Upper lobe of left lung (tissue), 4 donors: ENCODE results near the gene MED20.

Source experiments
- CTCF ChIP-seq, 6 experiments: fragments of 450-650 bp in 4 of 6; fragments of 200-600 bp in 2 of 6; sonication (generic) in 2 of 6; IDR thresholded peaks; one replicate each; pipeline ENCODE4 v1.5.1; 2016 to 2019; ENCODE audit warnings: antibody characterized with exemption in 6 of 6
- POLR2A ChIP-seq, 4 donors: fragments of 450-650 bp; IDR thresholded peaks; one replicate each; pipeline ENCODE4 v1.5.1; 2016 to 2017; ENCODE audit warnings: antibody characterized with exemption in 4 of 4, mild to moderate bottlenecking in 2 of 4

DNA sequence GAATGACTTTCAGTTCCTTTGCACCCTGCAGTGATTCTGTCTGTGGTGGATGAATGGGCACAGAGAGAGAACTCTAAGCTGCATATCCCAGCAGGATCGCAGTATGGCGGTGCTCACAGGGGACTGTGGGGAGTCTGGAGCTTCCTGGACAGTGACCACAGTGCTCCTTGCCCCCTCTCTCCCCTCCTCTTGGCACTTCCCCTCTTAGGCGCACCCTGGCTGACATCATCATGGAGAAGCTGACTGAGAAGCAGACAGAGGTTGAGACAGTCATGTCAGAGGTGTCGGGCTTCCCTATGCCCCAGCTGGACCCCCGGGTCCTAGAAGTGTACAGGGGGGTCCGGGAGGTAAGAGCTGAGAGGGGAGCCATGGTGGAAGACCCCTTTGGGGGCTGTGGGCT lies 9.0 kb upstream of the MED20 start:
- no peak for TF ChIP-seq CTCF (IDR thresholded peaks at IDR 0.05)
- TF ChIP-seq POLR2A (IDR thresholded peaks at IDR 0.05): no peak
